K562 (cell line): Measurements from ENCODE around the gene RAB4B.

Experiments used
- ATF1 ChIP-seq, 2 experiments: fragments of 450-650 bp in 1 of 2; IDR thresholded peaks; 2 replicates each; pipeline ENCODE4 v1.6.1; 2016; ENCODE audit warnings: missing compliant biosample characterization in 1 of 2, missing genetic modification characterization in 1 of 2
- CHD4 ChIP-seq: fragments of 200-600 bp; sonication (generic); IDR thresholded peaks from 3 replicates; pipeline ENCODE4 v1.6.1; 2012; ENCODE audit warnings: low read depth, mild to moderate bottlenecking, mixed read lengths, low read length, inconsistent platforms; ENCODE audit not compliant: insufficient read depth, insufficient replicate concordance, poor library complexity, severe bottlenecking
- CTCF ChIP-seq, 3 experiments: IDR thresholded peaks in 2 of 3; conservative IDR thresholded peaks in 1 of 3; 2 replicates each; pipeline ENCODE4 v1.5.1; 2011 to 2012; ENCODE audit warnings: low read length in 3 of 3, mild to moderate bottlenecking in 3 of 3, control low read depth in 2 of 3, improper control_type of control experiment in 1 of 3, inconsistent platforms in 1 of 3, low read depth in 1 of 3, mixed read lengths in 1 of 3, moderate library complexity in 1 of 3; ENCODE audit not compliant: insufficient read depth in 2 of 3

GRCh38 chr19:40822161-40822560 is 44.1 kb downstream of the RAB4B start:
- TF ChIP-seq CHD4: no peak
- no peak for TF ChIP-seq ATF1 (CRISPR knock-in tag; IDR thresholded peaks at IDR 0.05)
- TF ChIP-seq ATF1 (tag; IDR thresholded peaks at IDR 0.05): no peak
- TF ChIP-seq CTCF (IDR thresholded peaks at IDR 0.05 in 2 of 3, conservative IDR thresholded peaks at IDR 0.05 in 1 of 3; ENCODE audit: insufficient read depth in 2 of 3, low read depth in 1 of 3, low read length in 3 of 3): no peak
